ENCODE results near the gene TLN1. TPM values are rescaled to one million over a fixed set of nuclear protein-coding genes. Genes with fewer than 3 reads are reported as not detected.
A peak's percentile ranks its signal among the peaks of the same experiment; 100 is the strongest.

TLN1 gene
- total and polyA plus RNA-seq, 10 of the 15 experiments (the other 5 are each of a cell fraction or from before 2014, with no cell fraction given): 11.6 to 305 (median 71.9) TPM

- TF ChIP-seq ZNF592 (IDR thresholded peaks at IDR 0.05) (no peak), TCF7 (IDR thresholded peaks at IDR 0.05; ENCODE audit: borderline replicate concordance) (no peak), NR2C1 (IDR thresholded peaks at IDR 0.05) (peak; percentile 74), SREBF2 (IDR thresholded peaks at IDR 0.05; ENCODE audit: low read length) (no peak), CHD1 (IDR thresholded peaks at IDR 0.05; ENCODE audit: low read depth, low read length) (0 out of 2 replicates have a peak, but pooled peaks have one; percentile 57), NFIC (IDR thresholded peaks at IDR 0.05; ENCODE audit: low read depth, low read length) (no peak), RB1 (IDR thresholded peaks at IDR 0.05; ENCODE audit: borderline replicate concordance) (peak; percentile 66; the same call in 1 of the 2 replicates), SUZ12 (IDR thresholded peaks at IDR 0.05; ENCODE audit: unreplicated experiment) (no peak), RAD51 (IDR thresholded peaks at IDR 0.05) (no peak), GABPA (IDR thresholded peaks at IDR 0.05; ENCODE audit: low read depth) (no peak), ZNF384 (IDR thresholded peaks at IDR 0.05; ENCODE audit: borderline replicate concordance, low read depth, low read length) (no peak), RFX5 (IDR thresholded peaks at IDR 0.05; ENCODE audit: low read depth, low read length) (peak; percentile 54; the same call in 1 of the 2 replicates), IRF3 (IDR thresholded peaks at IDR 0.05) (no peak), POLR2AphosphoS2 (IDR thresholded peaks at IDR 0.05; ENCODE audit: low read depth, low read length) (peak; percentile 53; the same call in 1 of the 2 replicates), EZH2 (IDR thresholded peaks at IDR 0.05; ENCODE audit: borderline replicate concordance, control insufficient read depth, low read depth, low read length) (no peak), SP1 (IDR thresholded peaks at IDR 0.05; ENCODE audit: low read depth, low read length) (peak; percentile 57), NFYB (IDR thresholded peaks at IDR 0.05; ENCODE audit: insufficient read depth, low read depth, low read length) (no peak), CHD4 (IDR thresholded peaks at IDR 0.05) (no peak), TCF3 (IDR thresholded peaks at IDR 0.05; ENCODE audit: borderline replicate concordance, insufficient read depth, low read depth, low read length) (peak; percentile 57; the same call in 1 of the 2 replicates)
- TF ChIP-seq, protein P1, sequence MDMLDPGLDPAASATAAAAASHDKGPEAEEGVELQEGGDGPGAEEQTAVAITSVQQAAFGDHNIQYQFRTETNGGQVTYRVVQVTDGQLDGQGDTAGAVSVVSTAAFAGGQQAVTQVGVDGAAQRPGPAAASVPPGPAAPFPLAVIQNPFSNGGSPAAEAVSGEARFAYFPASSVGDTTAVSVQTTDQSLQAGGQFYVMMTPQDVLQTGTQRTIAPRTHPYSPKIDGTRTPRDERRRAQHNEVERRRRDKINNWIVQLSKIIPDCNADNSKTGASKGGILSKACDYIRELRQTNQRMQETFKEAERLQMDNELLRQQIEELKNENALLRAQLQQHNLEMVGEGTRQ (IDR thresholded peaks at IDR 0.05; ENCODE audit: borderline replicate concordance, low read depth, low read length): no peak
- TF ChIP-seq, protein P2, sequence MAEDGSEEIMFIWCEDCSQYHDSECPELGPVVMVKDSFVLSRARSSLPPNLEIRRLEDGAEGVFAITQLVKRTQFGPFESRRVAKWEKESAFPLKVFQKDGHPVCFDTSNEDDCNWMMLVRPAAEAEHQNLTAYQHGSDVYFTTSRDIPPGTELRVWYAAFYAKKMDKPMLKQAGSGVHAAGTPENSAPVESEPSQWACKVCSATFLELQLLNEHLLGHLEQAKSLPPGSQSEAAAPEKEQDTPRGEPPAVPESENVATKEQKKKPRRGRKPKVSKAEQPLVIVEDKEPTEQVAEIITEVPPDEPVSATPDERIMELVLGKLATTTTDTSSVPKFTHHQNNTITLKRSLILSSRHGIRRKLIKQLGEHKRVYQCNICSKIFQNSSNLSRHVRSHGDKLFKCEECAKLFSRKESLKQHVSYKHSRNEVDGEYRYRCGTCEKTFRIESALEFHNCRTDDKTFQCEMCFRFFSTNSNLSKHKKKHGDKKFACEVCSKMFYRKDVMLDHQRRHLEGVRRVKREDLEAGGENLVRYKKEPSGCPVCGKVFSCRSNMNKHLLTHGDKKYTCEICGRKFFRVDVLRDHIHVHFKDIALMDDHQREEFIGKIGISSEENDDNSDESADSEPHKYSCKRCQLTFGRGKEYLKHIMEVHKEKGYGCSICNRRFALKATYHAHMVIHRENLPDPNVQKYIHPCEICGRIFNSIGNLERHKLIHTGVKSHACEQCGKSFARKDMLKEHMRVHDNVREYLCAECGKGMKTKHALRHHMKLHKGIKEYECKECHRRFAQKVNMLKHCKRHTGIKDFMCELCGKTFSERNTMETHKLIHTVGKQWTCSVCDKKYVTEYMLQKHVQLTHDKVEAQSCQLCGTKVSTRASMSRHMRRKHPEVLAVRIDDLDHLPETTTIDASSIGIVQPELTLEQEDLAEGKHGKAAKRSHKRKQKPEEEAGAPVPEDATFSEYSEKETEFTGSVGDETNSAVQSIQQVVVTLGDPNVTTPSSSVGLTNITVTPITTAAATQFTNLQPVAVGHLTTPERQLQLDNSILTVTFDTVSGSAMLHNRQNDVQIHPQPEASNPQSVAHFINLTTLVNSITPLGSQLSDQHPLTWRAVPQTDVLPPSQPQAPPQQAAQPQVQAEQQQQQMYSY (CRISPR knock-in tag; IDR thresholded peaks at IDR 0.05): no peak
Measured at GRCh38 chr9:35732185-35732799, at the start of gene TLN1, which contains the start of gene CREB3 (continued).
